Measurements from ENCODE around the gene ENSA.
"Not testable (repeated sequence)": the region's sequence is repeated elsewhere in the genome, so short reads cannot be mapped to it uniquely, and the experiment has no call there.

DNA sequence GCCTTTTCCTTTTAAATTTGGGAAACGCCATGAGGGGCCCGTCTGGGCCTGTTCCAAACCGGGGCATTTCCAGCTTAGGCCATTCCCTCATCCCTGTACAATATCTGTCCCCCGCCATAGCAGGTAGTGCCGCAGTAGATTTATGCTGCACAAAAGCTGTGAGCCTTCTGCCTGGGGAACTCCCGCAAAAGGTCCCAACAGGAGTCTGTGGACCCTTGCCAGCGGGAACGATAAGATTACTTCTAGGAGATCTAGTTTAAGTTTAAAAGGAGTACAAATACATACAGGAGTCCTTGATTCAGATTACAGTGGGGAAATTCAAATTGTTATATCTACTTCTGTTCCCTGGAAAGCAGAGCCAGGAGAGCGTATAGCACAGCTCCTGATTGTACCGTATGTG, 25.2 kb upstream of the ENSA start:
- TF ChIP-seq, protein P1, sequence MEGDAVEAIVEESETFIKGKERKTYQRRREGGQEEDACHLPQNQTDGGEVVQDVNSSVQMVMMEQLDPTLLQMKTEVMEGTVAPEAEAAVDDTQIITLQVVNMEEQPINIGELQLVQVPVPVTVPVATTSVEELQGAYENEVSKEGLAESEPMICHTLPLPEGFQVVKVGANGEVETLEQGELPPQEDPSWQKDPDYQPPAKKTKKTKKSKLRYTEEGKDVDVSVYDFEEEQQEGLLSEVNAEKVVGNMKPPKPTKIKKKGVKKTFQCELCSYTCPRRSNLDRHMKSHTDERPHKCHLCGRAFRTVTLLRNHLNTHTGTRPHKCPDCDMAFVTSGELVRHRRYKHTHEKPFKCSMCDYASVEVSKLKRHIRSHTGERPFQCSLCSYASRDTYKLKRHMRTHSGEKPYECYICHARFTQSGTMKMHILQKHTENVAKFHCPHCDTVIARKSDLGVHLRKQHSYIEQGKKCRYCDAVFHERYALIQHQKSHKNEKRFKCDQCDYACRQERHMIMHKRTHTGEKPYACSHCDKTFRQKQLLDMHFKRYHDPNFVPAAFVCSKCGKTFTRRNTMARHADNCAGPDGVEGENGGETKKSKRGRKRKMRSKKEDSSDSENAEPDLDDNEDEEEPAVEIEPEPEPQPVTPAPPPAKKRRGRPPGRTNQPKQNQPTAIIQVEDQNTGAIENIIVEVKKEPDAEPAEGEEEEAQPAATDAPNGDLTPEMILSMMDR (IDR thresholded peaks at IDR 0.05), result not testable (repeated sequence)
- TF ChIP-seq, protein P2, sequence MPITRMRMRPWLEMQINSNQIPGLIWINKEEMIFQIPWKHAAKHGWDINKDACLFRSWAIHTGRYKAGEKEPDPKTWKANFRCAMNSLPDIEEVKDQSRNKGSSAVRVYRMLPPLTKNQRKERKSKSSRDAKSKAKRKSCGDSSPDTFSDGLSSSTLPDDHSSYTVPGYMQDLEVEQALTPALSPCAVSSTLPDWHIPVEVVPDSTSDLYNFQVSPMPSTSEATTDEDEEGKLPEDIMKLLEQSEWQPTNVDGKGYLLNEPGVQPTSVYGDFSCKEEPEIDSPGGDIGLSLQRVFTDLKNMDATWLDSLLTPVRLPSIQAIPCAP (CRISPR knock-in tag; IDR thresholded peaks at IDR 0.05), result not testable (repeated sequence)
- TF ChIP-seq, protein P3, sequence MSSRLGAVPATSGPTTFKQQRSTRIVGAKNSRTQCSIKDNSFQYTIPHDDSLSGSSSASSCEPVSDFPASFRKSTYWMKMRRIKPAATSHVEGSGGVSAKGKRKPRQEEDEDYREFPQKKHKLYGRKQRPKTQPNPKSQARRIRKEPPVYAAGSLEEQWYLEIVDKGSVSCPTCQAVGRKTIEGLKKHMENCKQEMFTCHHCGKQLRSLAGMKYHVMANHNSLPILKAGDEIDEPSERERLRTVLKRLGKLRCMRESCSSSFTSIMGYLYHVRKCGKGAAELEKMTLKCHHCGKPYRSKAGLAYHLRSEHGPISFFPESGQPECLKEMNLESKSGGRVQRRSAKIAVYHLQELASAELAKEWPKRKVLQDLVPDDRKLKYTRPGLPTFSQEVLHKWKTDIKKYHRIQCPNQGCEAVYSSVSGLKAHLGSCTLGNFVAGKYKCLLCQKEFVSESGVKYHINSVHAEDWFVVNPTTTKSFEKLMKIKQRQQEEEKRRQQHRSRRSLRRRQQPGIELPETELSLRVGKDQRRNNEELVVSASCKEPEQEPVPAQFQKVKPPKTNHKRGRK (CRISPR knock-in tag; IDR thresholded peaks at IDR 0.05; ENCODE audit: borderline replicate concordance), result not testable (repeated sequence)
- TF ChIP-seq, protein P4, sequence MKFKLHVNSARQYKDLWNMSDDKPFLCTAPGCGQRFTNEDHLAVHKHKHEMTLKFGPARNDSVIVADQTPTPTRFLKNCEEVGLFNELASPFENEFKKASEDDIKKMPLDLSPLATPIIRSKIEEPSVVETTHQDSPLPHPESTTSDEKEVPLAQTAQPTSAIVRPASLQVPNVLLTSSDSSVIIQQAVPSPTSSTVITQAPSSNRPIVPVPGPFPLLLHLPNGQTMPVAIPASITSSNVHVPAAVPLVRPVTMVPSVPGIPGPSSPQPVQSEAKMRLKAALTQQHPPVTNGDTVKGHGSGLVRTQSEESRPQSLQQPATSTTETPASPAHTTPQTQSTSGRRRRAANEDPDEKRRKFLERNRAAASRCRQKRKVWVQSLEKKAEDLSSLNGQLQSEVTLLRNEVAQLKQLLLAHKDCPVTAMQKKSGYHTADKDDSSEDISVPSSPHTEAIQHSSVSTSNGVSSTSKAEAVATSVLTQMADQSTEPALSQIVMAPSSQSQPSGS (CRISPR knock-in tag; IDR thresholded peaks at IDR 0.05; ENCODE audit: borderline replicate concordance, low read depth), result not testable (repeated sequence)
- TF ChIP-seq, protein P5, sequence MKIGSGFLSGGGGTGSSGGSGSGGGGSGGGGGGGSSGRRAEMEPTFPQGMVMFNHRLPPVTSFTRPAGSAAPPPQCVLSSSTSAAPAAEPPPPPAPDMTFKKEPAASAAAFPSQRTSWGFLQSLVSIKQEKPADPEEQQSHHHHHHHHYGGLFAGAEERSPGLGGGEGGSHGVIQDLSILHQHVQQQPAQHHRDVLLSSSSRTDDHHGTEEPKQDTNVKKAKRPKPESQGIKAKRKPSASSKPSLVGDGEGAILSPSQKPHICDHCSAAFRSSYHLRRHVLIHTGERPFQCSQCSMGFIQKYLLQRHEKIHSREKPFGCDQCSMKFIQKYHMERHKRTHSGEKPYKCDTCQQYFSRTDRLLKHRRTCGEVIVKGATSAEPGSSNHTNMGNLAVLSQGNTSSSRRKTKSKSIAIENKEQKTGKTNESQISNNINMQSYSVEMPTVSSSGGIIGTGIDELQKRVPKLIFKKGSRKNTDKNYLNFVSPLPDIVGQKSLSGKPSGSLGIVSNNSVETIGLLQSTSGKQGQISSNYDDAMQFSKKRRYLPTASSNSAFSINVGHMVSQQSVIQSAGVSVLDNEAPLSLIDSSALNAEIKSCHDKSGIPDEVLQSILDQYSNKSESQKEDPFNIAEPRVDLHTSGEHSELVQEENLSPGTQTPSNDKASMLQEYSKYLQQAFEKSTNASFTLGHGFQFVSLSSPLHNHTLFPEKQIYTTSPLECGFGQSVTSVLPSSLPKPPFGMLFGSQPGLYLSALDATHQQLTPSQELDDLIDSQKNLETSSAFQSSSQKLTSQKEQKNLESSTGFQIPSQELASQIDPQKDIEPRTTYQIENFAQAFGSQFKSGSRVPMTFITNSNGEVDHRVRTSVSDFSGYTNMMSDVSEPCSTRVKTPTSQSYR (CRISPR knock-in tag; IDR thresholded peaks at IDR 0.05), result not testable (repeated sequence)
- not testable (repeated sequence) for TF ChIP-seq CREB1 (CRISPR knock-in tag; IDR thresholded peaks at IDR 0.05); ESRRA (CRISPR knock-in tag; IDR thresholded peaks at IDR 0.05; ENCODE audit: borderline replicate concordance); FOXJ3 (CRISPR knock-in tag; IDR thresholded peaks at IDR 0.05; ENCODE audit: borderline replicate concordance); PRRX2 (CRISPR knock-in tag; IDR thresholded peaks at IDR 0.05); ZBTB21 (CRISPR knock-in tag; IDR thresholded peaks at IDR 0.05; ENCODE audit: borderline replicate concordance); FOXP1 (CRISPR knock-in tag; IDR thresholded peaks at IDR 0.05; ENCODE audit: borderline replicate concordance)
- TF ChIP-seq, protein P6, sequence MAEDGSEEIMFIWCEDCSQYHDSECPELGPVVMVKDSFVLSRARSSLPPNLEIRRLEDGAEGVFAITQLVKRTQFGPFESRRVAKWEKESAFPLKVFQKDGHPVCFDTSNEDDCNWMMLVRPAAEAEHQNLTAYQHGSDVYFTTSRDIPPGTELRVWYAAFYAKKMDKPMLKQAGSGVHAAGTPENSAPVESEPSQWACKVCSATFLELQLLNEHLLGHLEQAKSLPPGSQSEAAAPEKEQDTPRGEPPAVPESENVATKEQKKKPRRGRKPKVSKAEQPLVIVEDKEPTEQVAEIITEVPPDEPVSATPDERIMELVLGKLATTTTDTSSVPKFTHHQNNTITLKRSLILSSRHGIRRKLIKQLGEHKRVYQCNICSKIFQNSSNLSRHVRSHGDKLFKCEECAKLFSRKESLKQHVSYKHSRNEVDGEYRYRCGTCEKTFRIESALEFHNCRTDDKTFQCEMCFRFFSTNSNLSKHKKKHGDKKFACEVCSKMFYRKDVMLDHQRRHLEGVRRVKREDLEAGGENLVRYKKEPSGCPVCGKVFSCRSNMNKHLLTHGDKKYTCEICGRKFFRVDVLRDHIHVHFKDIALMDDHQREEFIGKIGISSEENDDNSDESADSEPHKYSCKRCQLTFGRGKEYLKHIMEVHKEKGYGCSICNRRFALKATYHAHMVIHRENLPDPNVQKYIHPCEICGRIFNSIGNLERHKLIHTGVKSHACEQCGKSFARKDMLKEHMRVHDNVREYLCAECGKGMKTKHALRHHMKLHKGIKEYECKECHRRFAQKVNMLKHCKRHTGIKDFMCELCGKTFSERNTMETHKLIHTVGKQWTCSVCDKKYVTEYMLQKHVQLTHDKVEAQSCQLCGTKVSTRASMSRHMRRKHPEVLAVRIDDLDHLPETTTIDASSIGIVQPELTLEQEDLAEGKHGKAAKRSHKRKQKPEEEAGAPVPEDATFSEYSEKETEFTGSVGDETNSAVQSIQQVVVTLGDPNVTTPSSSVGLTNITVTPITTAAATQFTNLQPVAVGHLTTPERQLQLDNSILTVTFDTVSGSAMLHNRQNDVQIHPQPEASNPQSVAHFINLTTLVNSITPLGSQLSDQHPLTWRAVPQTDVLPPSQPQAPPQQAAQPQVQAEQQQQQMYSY (CRISPR knock-in tag; IDR thresholded peaks at IDR 0.05), result not testable (repeated sequence)
- TF ChIP-seq, protein P7, sequence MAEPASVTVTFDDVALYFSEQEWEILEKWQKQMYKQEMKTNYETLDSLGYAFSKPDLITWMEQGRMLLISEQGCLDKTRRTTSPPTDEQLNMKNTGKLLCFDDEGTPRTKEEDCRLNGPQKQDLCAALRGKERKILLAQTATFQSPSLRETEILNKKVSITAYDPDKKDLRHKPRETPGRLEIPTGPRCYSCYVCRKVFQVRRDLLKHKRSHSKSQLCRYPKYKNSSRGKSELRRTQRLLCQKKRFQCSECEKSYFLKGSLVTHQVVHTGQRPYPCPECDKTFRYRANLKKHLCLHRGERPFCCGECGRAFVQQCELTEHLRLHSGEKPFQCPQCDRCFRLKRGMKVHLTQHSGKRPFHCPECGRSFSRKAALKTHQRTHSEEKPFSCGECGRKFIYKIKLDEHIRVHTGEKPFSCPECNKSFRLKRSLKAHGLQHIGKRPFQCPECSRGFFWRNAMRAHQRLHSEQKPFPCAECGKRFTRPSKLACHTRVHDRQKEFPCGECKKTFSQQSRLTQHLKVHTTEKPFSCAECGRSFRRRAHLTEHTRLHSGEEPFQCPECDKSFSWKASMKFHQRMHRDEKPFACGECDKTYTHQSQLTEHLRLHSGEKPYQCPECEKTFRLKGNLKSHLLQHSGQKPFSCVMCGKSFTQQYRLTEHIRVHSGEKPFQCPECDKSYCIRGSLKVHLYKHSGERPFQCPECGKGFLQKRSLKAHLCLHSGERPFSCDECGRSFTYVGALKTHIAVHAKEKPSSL (CRISPR knock-in tag; conservative IDR thresholded peaks at IDR 0.05), result not testable (repeated sequence)
- TF ChIP-seq, protein P8, sequence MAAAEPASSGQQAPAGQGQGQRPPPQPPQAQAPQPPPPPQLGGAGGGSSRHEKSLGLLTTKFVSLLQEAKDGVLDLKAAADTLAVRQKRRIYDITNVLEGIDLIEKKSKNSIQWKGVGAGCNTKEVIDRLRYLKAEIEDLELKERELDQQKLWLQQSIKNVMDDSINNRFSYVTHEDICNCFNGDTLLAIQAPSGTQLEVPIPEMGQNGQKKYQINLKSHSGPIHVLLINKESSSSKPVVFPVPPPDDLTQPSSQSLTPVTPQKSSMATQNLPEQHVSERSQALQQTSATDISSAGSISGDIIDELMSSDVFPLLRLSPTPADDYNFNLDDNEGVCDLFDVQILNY (CRISPR knock-in tag; IDR thresholded peaks at IDR 0.05), result not testable (repeated sequence)

Measured in WTC11 (cell line).